ENCODE results near the gene FUBP1. TPM values are rescaled to one million over a fixed set of nuclear protein-coding genes. Genes with fewer than 3 reads are reported as not detected.

The FUBP1 gene
- polyA plus RNA-seq, 1 of the 3 experiments (the other 2 are of a cell fraction), result 64.1 TPM

DNA sequence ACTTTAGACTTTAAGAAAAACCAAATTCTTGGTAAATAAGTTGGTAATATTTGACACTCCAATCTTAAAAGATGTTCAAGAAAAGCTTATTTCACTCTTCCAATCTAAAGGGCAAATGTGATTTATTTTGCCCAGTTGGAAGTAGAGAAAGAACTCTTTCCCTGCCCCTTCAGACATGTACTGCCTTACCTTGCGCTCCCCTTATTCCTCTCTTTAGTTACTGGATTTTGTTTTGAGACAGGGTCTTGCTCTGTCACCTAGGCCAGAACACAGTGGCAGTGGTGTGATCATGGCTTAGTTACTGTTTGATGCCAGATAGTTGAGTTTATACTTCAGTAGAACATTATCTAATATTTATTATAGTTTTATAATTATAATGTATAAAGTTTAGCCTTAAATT is 27.5 kb downstream of the FUBP1 start (continued):
- TF ChIP-seq, protein P1, sequence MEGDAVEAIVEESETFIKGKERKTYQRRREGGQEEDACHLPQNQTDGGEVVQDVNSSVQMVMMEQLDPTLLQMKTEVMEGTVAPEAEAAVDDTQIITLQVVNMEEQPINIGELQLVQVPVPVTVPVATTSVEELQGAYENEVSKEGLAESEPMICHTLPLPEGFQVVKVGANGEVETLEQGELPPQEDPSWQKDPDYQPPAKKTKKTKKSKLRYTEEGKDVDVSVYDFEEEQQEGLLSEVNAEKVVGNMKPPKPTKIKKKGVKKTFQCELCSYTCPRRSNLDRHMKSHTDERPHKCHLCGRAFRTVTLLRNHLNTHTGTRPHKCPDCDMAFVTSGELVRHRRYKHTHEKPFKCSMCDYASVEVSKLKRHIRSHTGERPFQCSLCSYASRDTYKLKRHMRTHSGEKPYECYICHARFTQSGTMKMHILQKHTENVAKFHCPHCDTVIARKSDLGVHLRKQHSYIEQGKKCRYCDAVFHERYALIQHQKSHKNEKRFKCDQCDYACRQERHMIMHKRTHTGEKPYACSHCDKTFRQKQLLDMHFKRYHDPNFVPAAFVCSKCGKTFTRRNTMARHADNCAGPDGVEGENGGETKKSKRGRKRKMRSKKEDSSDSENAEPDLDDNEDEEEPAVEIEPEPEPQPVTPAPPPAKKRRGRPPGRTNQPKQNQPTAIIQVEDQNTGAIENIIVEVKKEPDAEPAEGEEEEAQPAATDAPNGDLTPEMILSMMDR (IDR thresholded peaks at IDR 0.05), result no peak
- no peak for TF ChIP-seq YY1 (IDR thresholded peaks at IDR 0.05; ENCODE audit: low read depth)

DNA sequence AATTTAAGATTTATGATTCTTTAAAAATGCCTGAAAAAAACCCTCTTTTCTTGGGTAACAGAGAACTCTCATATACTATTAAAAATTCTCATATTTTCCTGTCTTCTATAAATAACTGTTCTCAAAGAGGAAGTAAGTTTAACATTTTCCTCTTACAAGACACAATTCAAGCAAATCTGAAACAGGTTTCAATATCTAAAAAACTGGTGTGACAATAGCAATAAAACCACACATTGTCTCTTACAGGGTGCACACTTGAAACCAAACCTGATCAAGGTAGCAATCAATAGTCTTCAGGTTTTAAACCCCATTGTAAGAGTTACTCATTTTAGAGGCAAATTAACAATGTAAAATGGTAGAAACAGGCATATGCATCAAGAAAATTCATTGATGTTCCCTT is 28.0 kb downstream of the FUBP1 start:
- TF ChIP-seq GATA2 (CRISPR knock-in tag; IDR thresholded peaks at IDR 0.05) (no peak), SIN3A (IDR thresholded peaks at IDR 0.05; ENCODE audit: borderline replicate concordance, low read depth, low read length) (no peak), FOXJ3 (CRISPR knock-in tag; IDR thresholded peaks at IDR 0.05) (no peak)
- TF ChIP-seq, protein P2, sequence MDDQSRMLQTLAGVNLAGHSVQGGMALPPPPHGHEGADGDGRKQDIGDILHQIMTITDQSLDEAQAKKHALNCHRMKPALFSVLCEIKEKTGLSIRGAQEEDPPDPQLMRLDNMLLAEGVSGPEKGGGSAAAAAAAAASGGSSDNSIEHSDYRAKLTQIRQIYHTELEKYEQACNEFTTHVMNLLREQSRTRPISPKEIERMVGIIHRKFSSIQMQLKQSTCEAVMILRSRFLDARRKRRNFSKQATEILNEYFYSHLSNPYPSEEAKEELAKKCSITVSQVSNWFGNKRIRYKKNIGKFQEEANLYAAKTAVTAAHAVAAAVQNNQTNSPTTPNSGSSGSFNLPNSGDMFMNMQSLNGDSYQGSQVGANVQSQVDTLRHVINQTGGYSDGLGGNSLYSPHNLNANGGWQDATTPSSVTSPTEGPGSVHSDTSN (IDR thresholded peaks at IDR 0.05), result no peak
- TF ChIP-seq, protein P3, sequence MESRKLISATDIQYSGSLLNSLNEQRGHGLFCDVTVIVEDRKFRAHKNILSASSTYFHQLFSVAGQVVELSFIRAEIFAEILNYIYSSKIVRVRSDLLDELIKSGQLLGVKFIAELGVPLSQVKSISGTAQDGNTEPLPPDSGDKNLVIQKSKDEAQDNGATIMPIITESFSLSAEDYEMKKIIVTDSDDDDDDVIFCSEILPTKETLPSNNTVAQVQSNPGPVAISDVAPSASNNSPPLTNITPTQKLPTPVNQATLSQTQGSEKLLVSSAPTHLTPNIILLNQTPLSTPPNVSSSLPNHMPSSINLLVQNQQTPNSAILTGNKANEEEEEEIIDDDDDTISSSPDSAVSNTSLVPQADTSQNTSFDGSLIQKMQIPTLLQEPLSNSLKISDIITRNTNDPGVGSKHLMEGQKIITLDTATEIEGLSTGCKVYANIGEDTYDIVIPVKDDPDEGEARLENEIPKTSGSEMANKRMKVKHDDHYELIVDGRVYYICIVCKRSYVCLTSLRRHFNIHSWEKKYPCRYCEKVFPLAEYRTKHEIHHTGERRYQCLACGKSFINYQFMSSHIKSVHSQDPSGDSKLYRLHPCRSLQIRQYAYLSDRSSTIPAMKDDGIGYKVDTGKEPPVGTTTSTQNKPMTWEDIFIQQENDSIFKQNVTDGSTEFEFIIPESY (IDR thresholded peaks at IDR 0.05; ENCODE audit: borderline replicate concordance, low read depth), result no peak
- H3K27me3 ChIP-seq (ENCODE audit: insufficient read depth), result no peaks in the 10 kb centered on the region
- no peak overlapping the region for H3K4me3 ChIP-seq (ENCODE audit: low read depth in 2 of 2, low read length in 1 of 2)
- no peak overlapping the region for H2AFZ ChIP-seq (ENCODE audit: low read depth)
- no peak for DNase-seq
- H3K36me3 ChIP-seq (replicated peaks in 1 of 2; ENCODE audit: control insufficient read depth in 1 of 2, insufficient read depth in 2 of 2, low read length in 1 of 2), result peaks cover 94 to 96% of the 10 kb centered on the region in 2 experiments
- no peak overlapping the region for H3K27ac ChIP-seq (ENCODE audit: low read depth in 2 of 2, low read length in 1 of 2)
- POLR2A ChIA-PET, result no interaction called here
- H3K9ac ChIP-seq, result no peak overlapping the region
- no peaks in the 10 kb centered on the region for H3K9me2 ChIP-seq
- no peak overlapping the region for H3K4me2 ChIP-seq
- no peaks in the 10 kb centered on the region for H3K9me3 ChIP-seq
- peaks cover 69% of the 10 kb centered on the region for H3K79me2 ChIP-seq (ENCODE audit: insufficient read depth)
- H3K4me1 ChIP-seq (ENCODE audit: control insufficient read depth in 1 of 2, insufficient read depth in 2 of 2, low read depth in 1 of 2, low read length in 1 of 2), result peaks cover 3 to 4% of the 10 kb centered on the region in 2 experiments; a peak in 2 of 4 replicates
- H3F3A ChIP-seq (replicated peaks; ENCODE audit: insufficient read depth), result peaks cover 55% of the 10 kb centered on the region
- no peaks in the 10 kb centered on the region; the same call in 1 of the 2 replicates for H4K20me1 ChIP-seq (ENCODE audit: insufficient read depth)
- CTCF ChIA-PET, result no interaction called here

DNA sequence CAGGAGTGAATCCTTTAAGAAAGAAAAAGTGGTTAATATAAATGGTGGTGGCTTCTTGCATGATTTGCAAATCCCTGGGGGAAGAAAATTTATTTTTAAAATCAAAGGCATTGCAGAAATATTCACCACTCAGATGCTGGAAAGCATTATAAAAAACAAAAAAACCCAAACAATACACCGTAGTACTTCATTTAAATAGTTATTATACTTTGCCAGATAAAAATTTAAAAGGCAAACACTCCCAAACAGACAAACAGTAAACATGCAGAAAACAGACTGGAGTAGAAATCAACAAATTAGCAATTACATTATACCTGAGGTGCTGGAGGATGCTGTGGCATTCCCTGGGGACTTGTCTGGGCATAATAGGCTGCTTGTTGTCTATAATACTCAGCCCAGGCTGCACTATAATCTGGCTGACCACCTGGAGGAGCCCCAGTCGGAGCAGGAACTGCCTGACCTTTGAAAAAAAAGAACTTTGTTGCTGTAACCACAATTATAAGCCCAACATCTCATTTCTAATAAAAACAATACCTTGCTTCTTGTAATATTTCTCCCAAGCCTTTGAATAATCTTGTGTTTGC is 29.9 kb downstream of the FUBP1 start:
- H2AFZ ChIP-seq (ENCODE audit: low read depth), result no peak overlapping the region
- no peak overlapping the region for H3K4me3 ChIP-seq (ENCODE audit: low read depth in 2 of 2, low read length in 1 of 2)
- peaks cover 91 to 96% of the 10 kb centered on the region in 2 experiments for H3K36me3 ChIP-seq (replicated peaks in 1 of 2; ENCODE audit: control insufficient read depth in 1 of 2, insufficient read depth in 2 of 2, low read length in 1 of 2)
- no peaks in the 10 kb centered on the region for H3K9me3 ChIP-seq
- peaks cover 52% of the 10 kb centered on the region for H3F3A ChIP-seq (replicated peaks; ENCODE audit: insufficient read depth)
- H3K4me2 ChIP-seq, result no peak overlapping the region
- no peaks in the 10 kb centered on the region for H3K27me3 ChIP-seq (ENCODE audit: insufficient read depth)
- H4K20me1 ChIP-seq (ENCODE audit: insufficient read depth), result no peaks in the 10 kb centered on the region
- no peaks in the 10 kb centered on the region for H3K9me2 ChIP-seq
- no peak overlapping the region for H3K9ac ChIP-seq
- DNase-seq, result peak; percentile 7
- H3K27ac ChIP-seq (ENCODE audit: low read depth in 2 of 2, low read length in 1 of 2), result peak overlapping the region; percentile 7 to 48
- H3K79me2 ChIP-seq (ENCODE audit: insufficient read depth), result peaks cover 79% of the 10 kb centered on the region
- ChIA-PET CTCF (no interaction called here), POLR2A (no interaction called here)
- H3K4me1 ChIP-seq (ENCODE audit: control insufficient read depth in 1 of 2, insufficient read depth in 2 of 2, low read depth in 1 of 2, low read length in 1 of 2), result peaks cover 0 to 4% of the 10 kb centered on the region in 2 experiments; a peak in 2 of 4 replicates
- 81% methylated on average over 2 of the region's 2 CpGs for WGBS (ENCODE audit: low lambda C conversion rate)
- TF ChIP-seq, protein P1 (IDR thresholded peaks at IDR 0.05), result peak; percentile 41
- TF ChIP-seq, protein P3 (IDR thresholded peaks at IDR 0.05; ENCODE audit: borderline replicate concordance, low read depth), result no peak
- peak; percentile 18; the same call in 1 of the 2 replicates for TF ChIP-seq SMC3 (IDR thresholded peaks at IDR 0.05; ENCODE audit: low read depth, low read length)
- TF ChIP-seq JUND (IDR thresholded peaks at IDR 0.05), result no peak
- TF ChIP-seq, protein P4, sequence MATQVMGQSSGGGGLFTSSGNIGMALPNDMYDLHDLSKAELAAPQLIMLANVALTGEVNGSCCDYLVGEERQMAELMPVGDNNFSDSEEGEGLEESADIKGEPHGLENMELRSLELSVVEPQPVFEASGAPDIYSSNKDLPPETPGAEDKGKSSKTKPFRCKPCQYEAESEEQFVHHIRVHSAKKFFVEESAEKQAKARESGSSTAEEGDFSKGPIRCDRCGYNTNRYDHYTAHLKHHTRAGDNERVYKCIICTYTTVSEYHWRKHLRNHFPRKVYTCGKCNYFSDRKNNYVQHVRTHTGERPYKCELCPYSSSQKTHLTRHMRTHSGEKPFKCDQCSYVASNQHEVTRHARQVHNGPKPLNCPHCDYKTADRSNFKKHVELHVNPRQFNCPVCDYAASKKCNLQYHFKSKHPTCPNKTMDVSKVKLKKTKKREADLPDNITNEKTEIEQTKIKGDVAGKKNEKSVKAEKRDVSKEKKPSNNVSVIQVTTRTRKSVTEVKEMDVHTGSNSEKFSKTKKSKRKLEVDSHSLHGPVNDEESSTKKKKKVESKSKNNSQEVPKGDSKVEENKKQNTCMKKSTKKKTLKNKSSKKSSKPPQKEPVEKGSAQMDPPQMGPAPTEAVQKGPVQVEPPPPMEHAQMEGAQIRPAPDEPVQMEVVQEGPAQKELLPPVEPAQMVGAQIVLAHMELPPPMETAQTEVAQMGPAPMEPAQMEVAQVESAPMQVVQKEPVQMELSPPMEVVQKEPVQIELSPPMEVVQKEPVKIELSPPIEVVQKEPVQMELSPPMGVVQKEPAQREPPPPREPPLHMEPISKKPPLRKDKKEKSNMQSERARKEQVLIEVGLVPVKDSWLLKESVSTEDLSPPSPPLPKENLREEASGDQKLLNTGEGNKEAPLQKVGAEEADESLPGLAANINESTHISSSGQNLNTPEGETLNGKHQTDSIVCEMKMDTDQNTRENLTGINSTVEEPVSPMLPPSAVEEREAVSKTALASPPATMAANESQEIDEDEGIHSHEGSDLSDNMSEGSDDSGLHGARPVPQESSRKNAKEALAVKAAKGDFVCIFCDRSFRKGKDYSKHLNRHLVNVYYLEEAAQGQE (IDR thresholded peaks at IDR 0.05; ENCODE audit: low read depth, low read length), result no peak
